Liver (tissue), 9 donors: ENCODE results near the gene DNA2. TPM values are rescaled to one million over a fixed set of nuclear protein-coding genes. Genes with fewer than 3 reads are reported as not detected.

Experiments
- DNase-seq: peaks from one replicate; pipeline ENCODE4 v3.0.0-alpha.2; 2017; ENCODE audit warnings: low spot score
- H3K27ac ChIP-seq, 2 donors: one replicate each; pipeline ENCODE4 v1.7.0; 2013; ENCODE audit warnings: inconsistent platforms in 2 of 2, low read length in 2 of 2, control low read depth in 1 of 2, low read depth in 1 of 2, mild to moderate bottlenecking in 1 of 2
- H3K27me3 ChIP-seq, 4 donors: one replicate each; pipeline versions ENCODE4 v1.6.1 to v1.7.0; 2013; ENCODE audit warnings: low read length in 3 of 4, inconsistent platforms in 1 of 4, mild to moderate bottlenecking in 1 of 4, moderate library complexity in 1 of 4; ENCODE audit not compliant: control insufficient read depth in 4 of 4, insufficient read depth in 4 of 4
- H3K36me3 ChIP-seq, 4 donors: one replicate each; pipeline versions ENCODE4 v1.6.1 to v1.7.0; 2013; ENCODE audit warnings: low read length in 3 of 4, mild to moderate bottlenecking in 3 of 4, low read depth in 1 of 4, moderate library complexity in 1 of 4; ENCODE audit not compliant: control insufficient read depth in 4 of 4, insufficient read depth in 3 of 4
- H3K4me1 ChIP-seq, 4 donors: one replicate each; pipeline versions ENCODE4 v1.6.1 to v1.7.0; 2013; ENCODE audit warnings: low read length in 3 of 4, mild to moderate bottlenecking in 3 of 4, moderate library complexity in 1 of 4; ENCODE audit not compliant: control insufficient read depth in 4 of 4, insufficient read depth in 4 of 4
- H3K4me3 ChIP-seq, 3 donors: one replicate each; pipeline versions ENCODE4 v1.6.1 to v1.7.0; 2013; ENCODE audit warnings: low read length in 3 of 3, control low read depth in 1 of 3, low read depth in 1 of 3, mild to moderate bottlenecking in 1 of 3
- H3K9ac ChIP-seq, 2 donors: one replicate each; pipeline ENCODE4 v1.7.0; 2013; ENCODE audit warnings: low read length in 2 of 2, mild to moderate bottlenecking in 2 of 2, moderate library complexity in 2 of 2, control low read depth in 1 of 2, low read depth in 1 of 2
- H3K9me3 ChIP-seq, 4 donors: one replicate each; pipeline versions ENCODE4 v1.6.1 to v1.7.0; 2013; ENCODE audit warnings: low read length in 3 of 4; ENCODE audit not compliant: control insufficient read depth in 4 of 4
- ATF3 ChIP-seq: IDR thresholded peaks from 2 replicates; pipeline ENCODE4 v1.6.1; 2016; ENCODE audit warnings: antibody characterized with exemption
- CTCF ChIP-seq: fragments of 150-350 bp; IDR thresholded peaks from 2 replicates; pipeline ENCODE4 v1.5.1; 2017; ENCODE audit warnings: improper control_type of control experiment, low read depth, low read length; ENCODE audit not compliant: missing input control
- EGR1 ChIP-seq, 2 donors: IDR thresholded peaks; 2 replicates each; pipeline ENCODE4 v1.6.1; 2016 to 2018; ENCODE audit warnings: antibody characterized with exemption in 2 of 2, low read depth in 2 of 2
- FOXA1 ChIP-seq: IDR thresholded peaks from 2 replicates; pipeline ENCODE4 v1.6.1; 2016; ENCODE audit warnings: antibody characterized with exemption
- FOXA2 ChIP-seq: IDR thresholded peaks from 2 replicates; pipeline ENCODE4 v1.6.1; 2016; ENCODE audit warnings: antibody characterized with exemption
- GABPA ChIP-seq, 2 donors: IDR thresholded peaks in 1 of 2; conservative IDR thresholded peaks in 1 of 2; 2 replicates each; pipeline ENCODE4 v1.6.1; 2016; ENCODE audit warnings: antibody characterized with exemption in 2 of 2, mild to moderate bottlenecking in 1 of 2, moderate library complexity in 1 of 2
- HNF4A ChIP-seq, 2 donors: conservative IDR thresholded peaks; 2 replicates each; pipeline ENCODE4 v1.6.1; 2016; ENCODE audit warnings: antibody characterized with exemption in 2 of 2, mild to moderate bottlenecking in 2 of 2
- HNF4G ChIP-seq: IDR thresholded peaks from 2 replicates; pipeline ENCODE4 v1.6.1; 2016; ENCODE audit warnings: antibody characterized with exemption
- JUND ChIP-seq, 2 donors: IDR thresholded peaks; 2 replicates each; pipeline ENCODE4 v1.6.1; 2016; ENCODE audit warnings: antibody characterized with exemption in 2 of 2
- MAX ChIP-seq: IDR thresholded peaks from 2 replicates; pipeline ENCODE4 v1.6.1; 2016; ENCODE audit warnings: antibody characterized with exemption
- NR2F2 ChIP-seq: IDR thresholded peaks from 2 replicates; pipeline ENCODE4 v1.6.1; 2016; ENCODE audit warnings: antibody characterized with exemption
- RAD21 ChIP-seq, 2 donors: IDR thresholded peaks; 2 replicates each; pipeline ENCODE4 v1.6.1; 2016; ENCODE audit warnings: antibody characterized with exemption in 2 of 2, mild to moderate bottlenecking in 2 of 2
- REST ChIP-seq: IDR thresholded peaks from 2 replicates; pipeline ENCODE4 v1.6.1; 2016; ENCODE audit warnings: antibody characterized with exemption, mild to moderate bottlenecking
- RXRA ChIP-seq, 2 donors: IDR thresholded peaks; 2 replicates each; pipeline ENCODE4 v1.6.1; 2017 to 2018; ENCODE audit warnings: antibody characterized with exemption in 2 of 2, mild to moderate bottlenecking in 1 of 2
- SP1 ChIP-seq: IDR thresholded peaks from 2 replicates; pipeline ENCODE4 v1.6.1; 2018; ENCODE audit warnings: antibody characterized with exemption, mild to moderate bottlenecking
- TAF1 ChIP-seq: conservative IDR thresholded peaks from 2 replicates; pipeline ENCODE4 v1.6.1; 2016; ENCODE audit warnings: antibody characterized with exemption, mild to moderate bottlenecking
- ZBTB33 ChIP-seq: IDR thresholded peaks from 2 replicates; pipeline ENCODE4 v1.6.1; 2016; ENCODE audit warnings: antibody characterized with exemption
- WGBS: extraction: QIAGEN DNeasy Blood & Tissue Kit; methylation state at CpG from one replicate; pipeline ENCODE4 v1.1.7; 2013; 5-methylcytosine and 5-hydroxymethylcytosine counted together
- polyA plus RNA-seq, 2 donors: library from polyadenylated mRNA; stranded (reverse) in 1 of 2; unstranded in 1 of 2; fragments of 200-250 nt in 1 of 2; fragments of >200 nt in 1 of 2; fragmentation: Nextera tagmentation in 1 of 2; extraction: Ambion mirVana in 1 of 2; gene quantifications; one replicate each; pipeline versions ENCODE4 v1.2.1 to v1.2.3, GENCODE V29; 2013 to 2015
- total RNA-seq, 2 donors: library from RNA; depleted of rRNA; stranded (reverse); fragments of >200 nt; gene quantifications; one replicate each; pipeline ENCODE4 v1.2.3, GENCODE V29; 2014
- donor health status: healthy.
- donor health status: healthy.
- donor health status: healthy.
- donor health status: healthy.
- donor health status: healthy.

DNA2 gene
- total and polyA plus RNA-seq, 4 donors = 0.50 to 17.5 (median 4.3) TPM

- no peak overlapping the region for H3K9ac ChIP-seq
These were observed 43.2 kb downstream of the DNA2 start for GRCh38 chr10:68428396-68429104.

GRCh38 chr10:68424454-68425014 is 47.2 kb downstream of the DNA2 start:
- Histone ChIP-seq H3K27ac (no peak overlapping the region), H3K9me3 (no peaks in the 10 kb centered on the region), H3K9ac (no peak overlapping the region), H3K36me3 (no peaks in the 10 kb centered on the region), H3K4me1 (no peaks in the 10 kb centered on the region), H3K4me3 (no peak overlapping the region), H3K27me3 (no peaks in the 10 kb centered on the region)
- TF ChIP-seq FOXA1 (no peak), JUND (IDR thresholded peaks at IDR 0.05) (no peak), RAD21 (IDR thresholded peaks at IDR 0.05) (no peak), EGR1 (IDR thresholded peaks at IDR 0.05; ENCODE audit: low read depth in 2 of 2) (no peak), ZBTB33 (no peak), ATF3 (no peak), REST (no peak), HNF4A (conservative IDR thresholded peaks at IDR 0.05) (no peak), HNF4G (no peak), TAF1 (no peak), RXRA (IDR thresholded peaks at IDR 0.05) (no peak), SP1 (no peak), GABPA (IDR thresholded peaks at IDR 0.05 in 1 of 2, conservative IDR thresholded peaks at IDR 0.05 in 1 of 2) (no peak), FOXA2 (no peak), MAX (no peak), NR2F2 (no peak), CTCF (no peak)
- 90% methylated on average over 20 of the region's 20 CpGs for WGBS
- no peak for DNase-seq

More at GRCh38 chr10:68428396-68429104, 43.2 kb downstream of the DNA2 start:
- Histone ChIP-seq H3K4me1 (no peaks in the 10 kb centered on the region), H3K4me3 (no peak overlapping the region), H3K27me3 (no peaks in the 10 kb centered on the region), H3K36me3 (no peaks in the 10 kb centered on the region), H3K27ac (no peak overlapping the region), H3K9me3 (no peaks in the 10 kb centered on the region)
- 94% methylated on average over 5 of the region's 5 CpGs for WGBS
- DNase-seq = no peak
- TF ChIP-seq SP1 (no peak), RAD21 (IDR thresholded peaks at IDR 0.05) (no peak)
